ENCODE measurements around the gene NTRK2.
"Not testable (repeated sequence)": the region's sequence is repeated elsewhere in the genome, so short reads cannot be mapped to it uniquely, and the experiment has no call there.

NTRK2 gene

DNA sequence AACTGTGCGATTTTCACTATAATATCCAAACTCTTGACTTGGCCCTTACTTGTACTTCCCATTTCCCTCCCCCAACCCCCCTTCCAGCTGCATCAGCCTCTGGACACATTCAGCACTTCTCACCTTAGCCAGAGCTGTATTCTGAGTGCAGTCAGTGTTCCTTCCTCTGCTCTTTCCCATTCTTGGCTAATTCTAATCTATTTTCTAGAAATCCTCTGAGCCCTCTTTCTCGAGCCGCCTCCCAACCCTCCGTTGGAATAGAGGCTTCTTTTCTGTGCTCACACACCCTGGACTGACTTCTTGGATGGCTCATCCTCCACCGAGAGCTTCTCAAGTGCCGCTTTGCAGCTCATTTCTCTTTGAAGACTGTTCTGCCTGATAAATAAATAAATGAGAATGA lies 188.8 kb downstream of the NTRK2 start:
- DNase-seq, result no peak

DNA sequence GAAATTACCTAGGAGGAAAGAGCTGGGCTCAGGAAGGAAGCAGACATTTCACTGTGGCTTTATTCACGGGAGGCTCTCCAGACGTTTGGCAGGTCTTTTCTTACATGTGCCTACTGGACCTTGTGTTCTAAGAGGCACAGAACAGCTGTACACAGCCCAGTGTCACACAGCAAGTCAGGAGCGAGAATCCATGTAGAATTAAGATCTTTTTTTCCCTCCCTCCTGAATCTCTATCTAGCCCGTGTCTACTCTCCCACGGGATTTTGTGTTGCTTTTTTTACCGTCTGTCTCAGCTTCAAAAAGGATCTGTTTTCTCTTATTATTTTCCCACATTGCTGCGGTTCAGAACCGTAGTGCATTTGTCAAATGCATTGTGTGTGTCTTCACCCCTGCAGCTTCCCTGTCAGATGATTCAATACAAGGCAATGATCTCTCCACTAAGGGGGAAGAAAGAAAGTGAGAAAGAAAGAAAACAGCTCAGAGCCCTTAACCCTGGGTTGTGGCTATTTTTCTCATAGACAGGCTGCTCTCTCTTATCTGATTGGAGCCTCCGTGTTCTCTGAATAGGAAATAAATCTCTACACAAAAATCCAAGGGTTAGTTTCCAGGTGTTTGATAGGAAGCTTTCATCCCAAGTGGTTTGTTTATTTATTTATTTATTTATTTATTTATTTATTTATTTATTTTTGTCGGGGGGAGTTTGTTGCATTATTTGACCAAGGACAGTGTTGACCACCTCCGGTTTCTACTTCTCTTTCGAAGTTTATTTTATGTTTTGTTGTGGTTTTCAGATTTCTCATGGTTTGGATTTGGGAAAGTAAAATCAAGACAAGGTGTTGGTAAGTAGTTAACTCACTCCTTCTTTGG lies 191.0 kb downstream of the NTRK2 start:
- no peak for DNase-seq

DNA sequence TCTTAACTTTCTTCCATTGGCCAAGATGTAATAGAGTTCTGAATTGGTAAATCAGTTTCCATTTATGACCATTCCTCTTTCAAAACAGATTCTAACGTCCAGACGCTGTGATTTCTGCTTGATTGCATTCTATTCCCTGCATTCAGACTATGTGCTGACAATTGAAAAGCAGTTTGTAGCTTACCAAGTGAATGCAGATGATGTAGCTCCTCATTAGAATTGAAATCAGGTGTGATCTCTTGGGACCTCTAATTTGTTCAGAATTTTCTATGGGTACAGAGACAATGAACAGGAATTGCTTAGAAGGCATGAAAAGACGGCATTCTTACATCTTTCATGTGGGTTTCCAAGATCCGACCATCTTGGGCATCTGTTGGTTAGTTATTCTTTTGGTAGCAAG lies 191.9 kb downstream of the NTRK2 start:
- no peak for DNase-seq

DNA sequence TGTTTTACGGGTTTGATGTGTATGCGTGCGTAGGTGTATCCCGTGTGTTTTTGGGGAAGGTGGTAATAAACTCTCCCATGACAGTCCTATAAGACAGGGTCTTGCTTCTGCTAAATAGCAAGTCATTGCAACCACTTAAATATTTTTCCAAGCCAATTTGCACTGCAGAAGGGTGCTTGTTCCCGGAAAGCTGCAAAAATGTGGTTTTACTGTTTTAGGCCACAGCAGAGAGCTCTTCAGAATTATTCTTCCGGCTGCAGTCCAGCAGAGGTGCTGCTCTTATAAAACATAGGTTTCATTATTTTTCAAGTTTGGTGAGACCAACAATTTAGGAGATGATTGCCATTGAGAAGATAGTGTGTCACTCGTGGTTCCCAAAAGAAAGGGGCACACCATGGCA lies 192.8 kb downstream of the NTRK2 start:
- no peak for DNase-seq

DNA sequence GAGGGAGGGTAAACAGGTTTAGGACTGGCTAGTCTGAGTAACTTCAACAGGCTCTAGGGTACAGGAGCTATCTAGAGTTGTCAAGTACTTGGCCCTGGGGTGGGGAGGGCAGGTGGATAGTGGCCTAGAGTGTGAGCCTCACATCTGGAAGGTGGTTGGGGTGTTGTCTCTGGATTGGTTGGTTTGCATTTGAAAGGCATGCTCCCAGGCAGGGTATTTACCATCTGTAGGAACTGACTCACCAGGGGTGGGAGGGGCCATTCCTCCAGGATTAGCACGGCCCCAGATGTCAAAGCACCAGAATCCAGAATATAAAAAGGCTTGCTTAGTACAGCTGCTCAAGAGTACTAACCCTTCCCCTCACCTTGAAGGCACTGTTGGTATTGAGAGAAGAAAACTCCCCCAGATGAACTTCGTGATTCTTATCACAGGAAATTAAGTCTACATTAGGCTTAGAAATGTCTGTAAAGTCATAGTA lies 193.3 kb downstream of the NTRK2 start:
- DNase-seq, result no peak

DNA sequence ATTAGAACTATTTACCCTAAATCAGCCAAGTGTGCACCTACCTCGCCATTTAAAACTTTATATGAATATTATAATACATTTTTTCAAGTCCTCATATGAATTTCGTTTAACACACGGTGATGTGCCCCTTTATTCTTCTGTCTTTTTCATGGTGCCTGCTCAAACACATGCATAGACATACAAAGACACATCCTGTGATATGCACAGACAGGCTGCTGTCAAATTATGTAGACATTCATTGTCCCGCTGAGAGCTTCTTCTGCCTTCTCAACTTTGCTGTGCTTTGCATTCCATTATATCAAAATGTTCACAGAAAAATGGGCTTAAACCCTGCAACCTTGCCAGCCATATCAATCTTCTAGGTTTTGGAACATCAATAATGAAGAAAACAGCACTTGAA lies 193.8 kb downstream of the NTRK2 start:
- no peak for DNase-seq

DNA sequence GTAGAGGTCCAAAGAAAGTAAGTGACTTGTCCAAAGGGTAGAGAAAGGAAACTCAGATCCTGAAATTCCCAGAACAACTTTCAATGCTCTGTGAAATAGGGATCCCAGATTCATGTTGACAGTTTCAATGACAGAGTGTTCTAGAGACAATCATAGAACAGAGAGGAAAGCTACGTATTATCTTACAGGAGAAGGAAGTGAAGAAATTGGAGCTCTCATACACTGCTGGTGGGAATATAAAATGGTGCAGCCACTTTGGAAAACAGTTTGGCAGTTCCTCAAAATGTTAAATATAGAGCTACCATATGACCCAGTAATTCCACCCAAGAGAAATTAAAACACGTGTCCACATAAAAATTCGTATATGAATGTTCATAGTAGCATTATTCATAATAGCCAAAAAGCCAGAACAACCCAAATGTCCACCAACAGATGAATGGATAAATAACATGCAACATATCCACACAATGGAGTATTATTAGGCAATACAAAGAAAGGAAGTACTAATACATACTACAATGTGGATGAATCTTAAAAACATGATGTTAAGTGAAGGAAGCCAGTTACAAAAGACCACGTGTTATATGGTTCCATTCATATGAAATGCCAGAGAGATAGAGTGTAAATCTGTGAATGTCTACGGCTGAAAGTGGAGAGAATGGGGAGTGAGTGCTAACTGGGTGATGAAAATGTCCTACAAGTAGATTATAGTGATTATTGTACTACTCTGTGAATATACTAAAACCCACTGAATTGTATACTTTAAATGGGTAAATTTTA lies 197.1 kb downstream of the NTRK2 start:
- no peak for DNase-seq

DNA sequence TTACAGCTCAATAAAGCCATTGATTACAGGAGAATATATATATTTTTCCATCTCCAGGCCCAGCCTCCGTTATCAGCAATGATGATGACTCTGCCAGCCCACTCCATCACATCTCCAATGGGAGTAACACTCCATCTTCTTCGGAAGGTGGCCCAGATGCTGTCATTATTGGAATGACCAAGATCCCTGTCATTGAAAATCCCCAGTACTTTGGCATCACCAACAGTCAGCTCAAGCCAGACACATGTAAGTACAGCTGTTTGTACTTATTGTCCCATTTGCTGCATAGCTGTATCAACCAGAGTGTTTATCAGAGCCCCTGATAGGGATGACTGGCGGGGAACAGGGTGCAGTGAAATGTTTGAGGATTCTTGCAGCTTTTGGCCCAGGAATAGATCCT lies 197.7 kb downstream of the NTRK2 start:
- no peak for DNase-seq

DNA sequence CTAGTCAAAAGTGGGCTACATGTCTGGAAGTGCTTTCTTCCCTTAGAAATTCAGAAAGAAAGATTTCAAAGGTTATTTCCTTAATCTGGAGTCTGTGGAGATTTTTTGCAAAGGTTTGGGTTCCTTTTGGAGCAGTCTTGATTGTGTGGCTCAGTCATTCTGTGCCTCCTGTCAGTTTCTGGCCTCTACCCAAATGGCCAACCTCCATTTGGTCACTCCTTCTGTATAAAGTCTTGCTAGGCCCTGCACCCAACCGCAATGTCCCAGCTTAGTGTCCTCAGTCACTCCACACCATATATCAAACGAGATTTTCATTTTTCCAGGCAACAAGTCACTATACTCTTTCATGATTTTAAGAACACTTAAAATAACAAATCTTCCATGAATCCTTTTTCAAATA lies 199.6 kb downstream of the NTRK2 start:
- DNase-seq, result no peak

DNA sequence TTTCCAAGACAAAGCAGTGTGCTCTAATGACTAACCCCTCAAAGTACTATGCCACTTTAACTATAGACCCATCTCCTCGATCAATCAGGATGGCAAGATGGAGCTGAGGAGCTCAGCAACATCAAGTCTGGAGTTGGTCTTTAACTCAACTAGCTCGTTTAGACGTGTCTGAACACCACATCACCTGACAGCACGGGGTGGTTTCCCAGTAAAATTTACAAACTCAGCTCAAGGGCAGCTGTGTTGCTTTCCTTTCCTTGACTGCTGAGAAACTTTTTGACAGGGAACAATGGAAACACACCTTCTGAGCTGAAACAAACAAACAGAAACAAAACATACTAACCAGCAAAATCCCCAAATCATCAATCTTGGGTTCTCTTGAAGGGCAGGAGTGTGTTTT lies 202.5 kb downstream of the NTRK2 start:
- no peak for DNase-seq

DNA sequence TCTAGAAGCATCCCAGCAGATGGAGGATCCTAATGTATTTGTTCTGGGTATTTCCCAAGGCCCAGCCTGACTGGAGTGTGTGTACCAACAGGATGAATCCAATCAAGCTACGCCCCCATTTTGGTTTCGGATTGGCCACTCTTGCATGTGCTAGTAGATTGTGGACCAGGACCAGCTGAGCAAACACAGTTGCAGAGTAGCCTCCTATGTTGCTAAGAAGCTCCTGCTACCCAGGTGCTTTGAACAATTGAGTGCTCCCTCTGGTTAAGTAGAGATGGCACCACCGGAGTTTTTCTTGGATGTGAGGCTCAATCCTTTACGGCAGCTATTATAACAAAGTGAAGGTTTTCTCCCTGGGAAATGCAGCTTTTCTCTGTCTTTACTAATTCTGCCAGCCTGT lies 204.5 kb downstream of the NTRK2 start:
- DNase-seq, result no peak

DNA sequence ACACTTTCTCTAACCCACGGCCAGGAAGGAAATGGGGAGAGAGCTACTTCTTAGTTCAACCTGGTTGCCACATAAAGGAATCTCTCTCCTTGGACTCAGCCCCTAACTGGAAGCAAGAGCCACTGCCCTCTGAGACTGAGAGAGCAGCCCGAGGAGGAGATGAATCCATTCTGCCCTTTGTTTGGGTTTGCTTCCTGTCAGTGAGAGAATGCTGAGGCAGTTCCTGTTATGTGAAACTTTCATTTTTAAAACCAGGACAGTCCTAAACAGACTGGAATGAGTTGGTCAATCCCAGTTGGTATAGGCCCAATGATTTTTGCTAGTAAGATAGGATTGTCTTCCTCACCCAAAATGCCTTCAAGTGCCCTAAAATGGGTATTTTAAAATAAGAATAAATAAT lies 205.1 kb downstream of the NTRK2 start:
- no peak for DNase-seq

DNA sequence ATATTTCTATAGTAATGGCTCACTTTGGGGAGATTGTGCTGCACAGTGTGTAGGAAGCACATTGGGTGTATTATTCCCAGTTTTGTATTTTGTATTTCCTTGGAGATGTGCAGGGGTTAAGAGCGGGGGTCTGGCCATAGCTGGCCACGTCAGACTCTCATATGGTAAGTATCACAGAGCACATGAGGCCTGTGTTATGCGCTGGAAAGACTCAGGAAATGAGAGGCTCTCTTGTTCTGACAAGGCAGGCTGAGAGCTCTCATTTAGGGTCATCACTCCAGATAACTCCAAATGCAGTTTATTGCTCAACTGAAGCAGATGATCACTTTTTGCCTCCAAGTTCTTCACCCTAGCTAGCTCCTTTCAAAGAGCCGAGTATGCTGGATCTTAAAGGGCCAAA lies 205.7 kb downstream of the NTRK2 start:
- DNase-seq, result no peak

DNA sequence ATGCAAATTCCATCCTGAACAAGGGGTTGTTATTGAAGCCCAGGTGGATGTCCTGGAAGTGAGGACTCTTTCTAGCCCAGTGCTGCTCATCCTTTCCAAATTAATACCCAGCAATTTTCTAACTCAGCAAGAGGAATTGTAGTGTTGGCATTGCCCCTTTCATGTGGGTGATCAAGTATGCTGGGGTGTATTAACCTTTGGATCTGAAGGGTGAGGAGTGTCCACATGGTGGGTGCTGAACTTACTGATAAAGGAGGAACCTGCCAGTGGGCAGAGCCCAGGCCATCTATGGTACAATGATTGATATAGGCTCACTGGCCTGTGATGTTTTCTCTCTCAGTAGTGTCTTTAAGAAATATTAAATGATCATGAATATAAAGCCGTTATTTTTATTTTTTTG lies 210.1 kb downstream of the NTRK2 start:
- DNase-seq, result no peak

DNA sequence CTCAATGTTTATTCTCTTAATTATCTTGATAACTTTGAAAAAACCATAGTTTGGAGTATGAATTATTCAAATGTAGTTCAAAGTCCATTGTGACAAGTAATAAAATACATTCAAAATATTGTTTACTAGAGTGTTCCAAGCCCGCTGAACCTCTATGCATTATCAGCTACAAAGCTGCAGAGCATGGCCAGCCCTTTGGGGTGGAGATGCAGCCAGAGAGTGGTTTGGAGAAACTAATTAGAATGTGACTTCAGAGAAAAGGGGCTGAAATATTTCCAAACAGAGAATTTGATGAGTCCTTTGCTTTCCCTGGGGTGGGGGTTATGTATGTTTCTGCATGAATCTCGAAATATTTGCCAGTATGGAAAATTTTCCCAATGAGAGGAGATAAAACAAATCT lies 211.3 kb downstream of the NTRK2 start:
- no peak for DNase-seq

DNA sequence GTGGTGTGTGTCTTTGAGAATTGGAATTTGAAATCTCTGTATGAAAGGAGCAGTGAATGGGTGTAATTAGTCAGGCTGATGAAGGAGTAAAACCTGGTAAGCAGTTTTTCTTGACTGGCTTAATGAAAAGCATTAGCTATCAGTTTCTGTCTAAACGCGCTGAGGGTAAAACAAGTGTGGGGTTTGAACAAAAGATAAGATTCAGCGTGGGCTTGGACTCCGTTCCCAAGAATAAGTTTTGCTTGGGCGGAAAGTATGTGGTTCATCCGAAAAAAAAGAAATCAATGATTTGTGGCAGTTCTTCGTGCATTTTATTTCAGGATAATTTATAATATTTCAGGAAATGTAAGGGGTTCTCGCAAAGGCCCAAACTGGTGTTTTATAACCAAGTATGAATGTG lies 217.3 kb downstream of the NTRK2 start:
- DNase-seq, result no peak

DNA sequence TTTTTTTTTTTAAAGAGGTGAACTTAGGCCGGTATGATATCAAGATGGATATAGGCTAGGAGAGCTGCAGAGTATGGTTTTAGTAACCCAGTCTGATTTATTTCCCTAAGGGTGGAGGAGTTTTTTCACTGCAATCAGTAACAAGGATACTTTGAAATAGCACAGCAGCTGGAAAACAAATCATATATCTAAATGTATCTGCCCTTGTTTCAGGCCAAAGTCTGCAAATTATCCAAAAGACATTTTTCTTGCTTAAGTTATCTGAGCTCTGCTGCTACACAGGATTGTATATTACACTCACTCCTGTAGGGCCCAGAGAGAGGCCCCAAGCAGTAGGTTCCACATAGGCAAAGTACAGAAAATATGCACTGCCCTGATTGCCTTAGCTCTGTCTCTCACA lies 222.4 kb downstream of the NTRK2 start:
- DNase-seq, result no peak

DNA sequence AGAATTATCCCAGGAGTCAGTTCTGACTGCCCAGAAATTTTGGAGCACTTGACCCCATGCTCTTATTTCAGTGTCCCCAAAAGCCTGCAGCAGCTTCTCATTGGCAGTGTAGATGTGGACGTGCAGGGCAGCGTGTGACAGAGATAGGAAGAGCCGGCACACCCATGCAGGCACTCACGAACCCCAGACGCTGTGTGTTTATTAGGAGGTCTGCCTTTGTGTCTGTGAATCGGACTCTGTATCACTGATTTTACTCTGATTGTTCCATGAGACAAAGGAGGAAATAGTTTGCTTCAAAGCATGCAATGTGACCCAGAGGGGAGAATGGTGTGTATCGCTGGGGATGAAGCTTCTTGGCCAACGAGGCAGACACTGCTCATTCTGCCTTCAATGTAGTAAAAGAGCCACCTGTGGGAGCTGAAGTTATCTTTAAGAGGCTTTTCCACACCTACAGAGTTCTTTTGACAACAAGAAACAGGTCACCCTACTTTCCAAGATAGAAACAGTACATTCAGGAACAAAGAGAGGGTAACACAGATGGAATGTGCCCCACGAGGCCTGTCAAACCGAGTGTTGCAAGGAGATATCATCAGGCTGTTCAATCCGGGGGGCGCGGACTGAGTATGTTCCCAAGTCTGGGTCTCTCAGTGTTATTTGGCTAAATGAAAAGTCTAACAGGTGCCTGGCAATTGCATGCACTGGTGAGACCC lies 224.0 kb downstream of the NTRK2 start:
- DNase-seq, result no peak

DNA sequence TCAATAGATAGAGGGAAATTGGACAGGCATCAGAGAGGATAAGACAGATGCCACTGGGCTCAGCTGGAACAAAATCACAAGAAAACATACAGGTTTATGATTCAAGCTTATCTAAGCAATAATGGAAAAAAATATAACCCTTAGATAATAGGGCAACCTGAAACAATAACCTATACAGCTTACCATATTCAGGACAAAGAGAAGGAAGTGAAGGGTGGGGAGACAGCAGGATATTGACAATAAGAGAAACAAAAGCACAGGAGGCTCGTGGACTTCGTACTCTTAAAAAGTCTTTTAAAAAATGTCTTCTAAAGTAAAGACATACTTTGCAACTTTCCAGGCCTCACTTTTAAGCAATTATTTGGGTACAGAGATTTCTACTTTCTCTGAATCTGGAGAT lies 225.3 kb downstream of the NTRK2 start:
- DNase-seq, result no peak

DNA sequence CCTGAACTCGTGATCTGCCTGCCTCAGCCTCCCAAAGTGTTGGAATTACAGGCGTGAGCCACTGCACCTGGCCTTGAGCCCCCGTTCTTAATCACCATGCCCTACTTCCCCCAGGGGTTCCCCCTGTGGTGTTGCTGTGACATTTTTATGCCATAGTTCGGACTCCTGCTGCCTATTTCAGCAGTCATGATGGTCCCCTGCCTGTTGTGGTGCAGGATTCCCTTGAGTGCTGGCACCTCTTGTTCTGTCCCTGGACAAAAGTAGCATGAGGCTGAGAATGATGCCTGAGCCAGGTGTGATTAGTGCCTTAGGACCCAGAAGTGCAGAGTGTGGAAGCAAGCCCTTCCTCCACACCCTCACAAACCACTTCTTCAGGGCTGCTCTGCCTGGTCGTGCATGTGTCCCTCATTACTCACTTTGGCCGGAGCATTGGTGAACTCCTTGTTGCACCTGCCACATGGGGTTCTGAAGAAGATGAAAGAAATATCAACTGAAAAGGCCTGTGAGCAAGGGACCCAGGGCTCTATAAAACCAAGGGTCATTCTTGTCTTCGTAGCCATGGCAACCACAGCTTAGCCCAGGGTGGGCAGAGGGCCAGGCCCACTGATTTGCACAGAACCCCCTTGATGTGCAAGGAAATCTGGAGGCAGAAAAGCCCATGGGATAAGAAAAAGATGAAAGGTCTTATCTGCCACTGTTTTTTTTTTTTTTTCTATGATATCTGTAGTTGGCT lies 228.0 kb downstream of the NTRK2 start:
- no peak for DNase-seq

DNA sequence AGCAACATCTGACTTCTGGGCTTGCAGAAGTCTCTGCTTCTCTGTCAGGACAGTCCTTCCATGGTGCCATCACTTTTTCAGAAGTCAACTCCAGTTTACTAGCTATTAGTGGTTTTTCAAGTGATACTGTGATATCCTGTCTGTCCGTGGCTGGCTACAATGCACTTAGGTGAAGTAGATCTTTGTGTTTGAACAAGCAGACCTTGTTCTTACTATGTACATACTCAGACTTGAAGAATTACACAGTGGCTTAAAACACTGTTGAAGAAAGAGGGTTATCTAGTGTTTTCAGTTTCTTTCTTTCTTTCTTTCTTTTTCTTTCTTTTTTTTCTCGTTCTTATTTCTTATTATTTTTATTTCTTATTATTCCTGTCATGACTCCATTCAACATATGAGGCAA lies 228.7 kb downstream of the NTRK2 start:
- DNase-seq, result no peak

DNA sequence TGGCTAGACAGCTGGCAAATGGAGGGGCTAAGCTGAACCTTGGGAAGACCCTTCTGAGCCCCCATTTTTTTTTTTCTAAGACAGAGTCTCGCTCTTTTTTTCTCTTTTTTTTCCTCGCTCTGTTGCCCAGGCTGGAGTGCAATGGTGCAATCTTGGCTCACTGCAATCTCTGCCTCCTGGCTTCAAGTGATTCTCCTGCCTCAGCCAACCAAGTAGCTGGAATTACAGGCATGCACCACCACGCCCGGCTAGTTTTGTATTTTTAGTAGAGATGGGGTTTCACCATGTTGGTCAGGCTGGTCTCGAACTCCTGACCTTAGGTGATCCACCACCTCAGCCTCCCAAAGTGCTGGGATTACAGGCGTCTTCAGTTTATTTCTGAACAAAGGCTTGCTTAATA lies 229.1 kb downstream of the NTRK2 start:
- DNase-seq, result not testable (repeated sequence)

DNA sequence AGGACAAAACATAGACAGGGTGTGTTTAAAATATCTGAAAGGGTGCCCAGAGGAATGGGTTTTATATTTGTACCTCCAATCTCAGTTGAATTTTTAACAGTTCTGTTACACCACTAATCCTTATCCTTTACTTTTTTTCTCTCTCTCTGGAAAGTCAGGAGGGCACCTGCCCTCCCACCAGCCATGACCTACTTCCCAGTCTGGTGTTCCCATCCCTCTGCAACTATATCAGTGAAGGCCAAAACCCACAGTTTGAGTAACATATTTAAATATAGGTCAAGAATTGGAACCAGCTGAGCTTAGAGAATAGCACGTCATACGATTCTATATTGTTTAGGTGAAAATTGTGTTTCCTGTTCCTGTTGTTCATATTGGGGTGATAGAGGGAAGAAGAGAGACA lies 229.8 kb downstream of the NTRK2 start:
- no peak for DNase-seq
